ENCODE results near the gene ATP6V0A1. TPM values are rescaled to one million over a fixed set of nuclear protein-coding genes. Genes with fewer than 3 reads are reported as not detected.
A peak's percentile ranks its signal among the peaks of the same experiment; 100 is the strongest.
"Not testable (repeated sequence)": the region's sequence is repeated elsewhere in the genome, so short reads cannot be mapped to it uniquely, and the experiment has no call there.

The ATP6V0A1 gene
- total RNA-seq, 2 donors from 2014 or later = 77.6 to 93.0 TPM

DNA sequence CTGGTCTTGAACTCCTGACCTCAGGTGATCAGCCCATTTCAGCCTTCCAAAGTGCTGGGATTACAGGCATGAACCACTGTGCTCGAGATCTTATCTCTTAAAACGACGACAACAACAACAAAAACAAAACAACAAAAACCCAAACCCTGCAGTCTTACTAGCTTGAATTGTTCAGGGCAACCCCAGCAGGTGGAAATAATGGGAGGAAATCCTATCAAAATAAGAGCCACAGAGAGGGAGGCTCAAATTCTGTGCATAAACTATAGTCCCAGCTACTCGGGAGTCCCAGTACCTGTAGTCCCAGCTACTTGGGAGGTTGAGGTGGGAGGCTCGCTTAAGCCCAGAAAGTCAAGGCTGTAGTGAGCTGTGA lies 16.5 kb upstream of the ATP6V0A1 start:
- intact Hi-C loops (cut with DNase I) = no loop called here
- Histone ChIP-seq H3K27me3 (no peaks in the 10 kb centered on the region), H3K9me3 (no peaks in the 10 kb centered on the region), H3K4me3 (no peak overlapping the region), H3K4me1 (no peaks in the 10 kb centered on the region), H3K9ac (ENCODE audit: low read depth in 2 of 2, low read length in 2 of 2) (no peak overlapping the region), H3K27ac (peak overlapping the region; percentile 56), H3K36me3 (no peaks in the 10 kb centered on the region)
- DNase-seq = peak; percentile 28
- no peak for TF ChIP-seq CTCF (IDR thresholded peaks at IDR 0.05)

DNA sequence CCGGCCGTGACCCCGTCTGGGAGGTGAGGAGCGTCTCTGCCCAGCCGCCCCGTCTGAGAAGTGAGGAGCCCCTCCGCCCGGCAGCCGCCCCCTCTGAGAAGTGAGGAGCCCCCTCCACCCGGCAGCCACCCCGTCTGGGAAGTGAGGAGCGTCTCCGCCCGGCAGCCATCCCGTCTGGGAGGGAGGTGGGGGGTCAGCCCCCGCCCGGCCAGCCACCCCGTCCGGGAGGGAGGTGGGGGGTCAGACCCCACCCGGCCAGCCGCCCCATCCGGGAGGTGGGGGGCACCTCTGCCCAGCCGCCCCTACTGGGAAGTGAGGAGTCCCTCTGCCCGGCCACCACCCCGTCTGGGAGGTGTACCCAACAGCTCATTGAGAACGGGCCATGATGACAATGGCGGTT lies 9.5 kb upstream of the ATP6V0A1 start:
- intact Hi-C loops (cut with DNase I); H3K27me3 ChIP-seq; H3K4me1 ChIP-seq; H3K36me3 ChIP-seq; H3K4me3 ChIP-seq; DNase-seq; H3K9ac ChIP-seq (ENCODE audit: low read depth in 2 of 2, low read length in 2 of 2); H3K27ac ChIP-seq; H3K9me3 ChIP-seq: not testable (repeated sequence)

DNA sequence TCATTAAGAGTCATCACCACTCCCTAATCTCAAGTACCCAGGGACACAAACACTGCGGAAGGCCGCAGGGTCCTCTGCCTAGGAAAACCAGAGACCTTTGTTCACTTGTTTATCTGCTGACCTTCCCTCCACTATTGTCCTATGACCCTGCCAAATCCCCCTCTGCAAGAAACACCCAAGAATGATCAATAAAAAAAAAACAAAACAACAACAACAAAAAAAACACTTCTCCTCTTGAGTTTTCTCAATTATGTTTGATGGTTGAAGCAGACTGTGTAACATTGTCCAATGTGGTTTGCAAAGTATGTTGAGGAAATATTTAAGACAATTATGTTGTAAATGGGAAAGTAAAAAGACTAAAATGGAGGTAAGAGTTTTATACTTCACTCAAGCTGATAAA lies 8.8 kb upstream of the ATP6V0A1 start:
- H3K4me3 ChIP-seq; H3K9me3 ChIP-seq; H3K4me1 ChIP-seq; H3K9ac ChIP-seq (ENCODE audit: low read depth in 2 of 2, low read length in 2 of 2); H3K27me3 ChIP-seq; DNase-seq; H3K27ac ChIP-seq; H3K36me3 ChIP-seq; intact Hi-C loops (cut with DNase I): not testable (repeated sequence)

GRCh38 chr17:42451270-42451669 lies 7.4 kb upstream of the ATP6V0A1 start:
- H3K4me1 ChIP-seq; DNase-seq; H3K27ac ChIP-seq; H3K36me3 ChIP-seq; intact Hi-C loops (cut with DNase I); H3K9ac ChIP-seq (ENCODE audit: low read depth in 2 of 2, low read length in 2 of 2); H3K4me3 ChIP-seq; H3K27me3 ChIP-seq; H3K9me3 ChIP-seq: not testable (repeated sequence)

DNA sequence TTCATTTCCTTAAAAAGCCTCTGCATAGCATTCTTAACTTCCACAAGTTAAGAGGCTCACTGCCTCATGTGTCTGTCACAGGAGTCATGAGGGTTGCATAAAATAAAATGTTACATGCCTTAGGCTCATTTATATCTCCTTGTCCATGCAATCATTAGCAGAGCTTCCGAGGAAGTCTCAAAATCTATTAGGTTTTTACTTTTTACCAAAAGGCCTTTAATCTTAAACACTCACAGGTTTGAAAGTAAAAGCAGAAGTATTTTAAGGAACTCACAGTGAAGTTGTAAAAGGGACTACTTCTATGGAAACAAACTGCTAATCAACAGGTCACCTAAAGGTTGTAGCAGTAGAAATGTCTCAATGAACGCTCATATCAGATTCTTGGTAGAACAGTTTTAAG lies 5.2 kb upstream of the ATP6V0A1 start:
- H3K4me1 ChIP-seq = no peaks in the 10 kb centered on the region
- no peaks in the 10 kb centered on the region for H3K27me3 ChIP-seq
- intact Hi-C loops (cut with DNase I) = no loop called here
- no peak overlapping the region for H3K27ac ChIP-seq
- no peaks in the 10 kb centered on the region for H3K9me3 ChIP-seq
- DNase-seq = no peak
- no peak overlapping the region for H3K9ac ChIP-seq (ENCODE audit: low read depth in 2 of 2, low read length in 2 of 2)
- TF ChIP-seq CTCF (IDR thresholded peaks at IDR 0.05) = no peak
- H3K36me3 ChIP-seq = no peaks in the 10 kb centered on the region
- H3K4me3 ChIP-seq = no peak overlapping the region

DNA sequence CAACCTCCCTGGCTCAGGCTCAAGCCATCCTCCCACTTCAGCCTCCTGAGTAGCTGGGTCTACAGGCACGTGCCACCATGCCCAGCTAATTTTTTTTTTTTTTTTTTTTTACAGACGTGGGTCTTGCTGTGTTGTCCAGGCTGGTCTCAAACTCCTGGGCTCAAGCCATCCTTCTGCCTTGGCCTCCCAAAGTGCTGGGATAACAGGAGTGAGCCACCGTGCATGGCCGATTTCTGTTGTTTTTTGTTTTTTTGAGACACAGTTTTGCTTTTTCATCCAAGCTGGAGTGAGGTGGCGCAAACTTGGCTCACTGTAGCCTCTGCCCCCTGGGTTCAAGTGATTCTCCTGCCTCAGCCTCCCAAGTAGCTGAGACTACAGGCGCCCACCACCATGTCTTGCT lies 3.7 kb upstream of the ATP6V0A1 start:
- H3K36me3 ChIP-seq; H3K4me1 ChIP-seq; DNase-seq; intact Hi-C loops (cut with DNase I); H3K4me3 ChIP-seq; H3K27ac ChIP-seq; H3K9ac ChIP-seq (ENCODE audit: low read depth in 2 of 2, low read length in 2 of 2); H3K9me3 ChIP-seq; H3K27me3 ChIP-seq: not testable (repeated sequence)

- intact Hi-C loops (cut with DNase I) = no loop called here
- DNase-seq = no peak
- TF ChIP-seq CTCF (IDR thresholded peaks at IDR 0.05) = no peak
- Histone ChIP-seq H3K4me1 (no peaks in the 10 kb centered on the region), H3K27me3 (no peaks in the 10 kb centered on the region), H3K4me3 (no peak overlapping the region), H3K9me3 (no peaks in the 10 kb centered on the region), H3K9ac (ENCODE audit: low read depth in 2 of 2, low read length in 2 of 2) (no peak overlapping the region), H3K27ac (peak overlapping the region; percentile 87), H3K36me3 (peaks cover 8% of the 10 kb centered on the region)
Measured at GRCh38 chr17:42456223-42457106, 2.2 kb upstream of the ATP6V0A1 start.

All from colonic mucosa (tissue), 4 donors.